Raji (cell line): ENCODE results near the gene MYO15B.
A peak's percentile ranks its signal among the peaks of the same experiment; 100 is the strongest.

Experiments used
- POLR2A ChIP-seq: IDR thresholded peaks from 2 replicates; pipeline ENCODE4 v1.6.1; 2011; ENCODE audit warnings: low read depth, low read length, control low read depth; ENCODE audit not compliant: insufficient read depth

The MYO15B gene

DNA sequence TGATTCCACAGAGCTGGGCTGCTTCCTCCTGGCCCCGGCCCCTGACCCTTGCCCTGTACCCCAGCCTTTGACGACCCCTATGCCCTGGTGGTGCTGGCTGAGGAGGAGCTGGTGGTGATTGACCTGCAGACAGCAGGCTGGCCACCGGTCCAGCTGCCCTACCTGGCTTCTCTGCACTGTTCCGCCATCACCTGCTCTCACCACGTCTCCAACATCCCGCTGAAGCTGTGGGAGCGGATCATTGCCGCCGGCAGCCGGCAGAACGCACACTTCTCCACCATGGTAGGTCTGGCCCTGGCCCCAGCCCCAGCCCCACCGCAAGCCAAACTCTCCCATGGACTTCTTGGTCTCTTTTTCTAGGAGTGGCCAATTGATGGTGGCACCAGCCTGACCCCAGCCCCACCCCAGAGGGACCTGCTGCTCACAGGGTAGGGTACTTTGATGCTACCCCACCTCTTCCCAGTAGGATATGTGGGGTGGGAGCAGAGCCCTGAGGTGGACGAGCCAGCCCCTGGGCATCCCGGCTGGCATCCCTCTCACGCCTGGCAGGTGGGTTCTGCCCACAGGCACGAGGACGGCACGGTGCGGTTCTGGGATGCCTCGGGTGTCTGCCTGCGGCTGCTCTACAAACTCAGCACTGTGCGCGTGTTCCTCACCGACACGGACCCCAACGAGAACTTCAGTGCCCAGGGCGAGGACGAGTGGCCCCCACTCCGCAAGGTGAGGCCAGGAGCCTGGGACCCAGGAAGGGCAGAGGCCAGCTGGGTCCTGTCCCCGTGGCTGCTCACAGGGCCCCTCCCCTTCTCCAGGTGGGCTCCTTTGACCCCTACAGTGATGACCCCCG is 19.0 kb upstream of the MYO15B start:
- no peak for TF ChIP-seq POLR2A

DNA sequence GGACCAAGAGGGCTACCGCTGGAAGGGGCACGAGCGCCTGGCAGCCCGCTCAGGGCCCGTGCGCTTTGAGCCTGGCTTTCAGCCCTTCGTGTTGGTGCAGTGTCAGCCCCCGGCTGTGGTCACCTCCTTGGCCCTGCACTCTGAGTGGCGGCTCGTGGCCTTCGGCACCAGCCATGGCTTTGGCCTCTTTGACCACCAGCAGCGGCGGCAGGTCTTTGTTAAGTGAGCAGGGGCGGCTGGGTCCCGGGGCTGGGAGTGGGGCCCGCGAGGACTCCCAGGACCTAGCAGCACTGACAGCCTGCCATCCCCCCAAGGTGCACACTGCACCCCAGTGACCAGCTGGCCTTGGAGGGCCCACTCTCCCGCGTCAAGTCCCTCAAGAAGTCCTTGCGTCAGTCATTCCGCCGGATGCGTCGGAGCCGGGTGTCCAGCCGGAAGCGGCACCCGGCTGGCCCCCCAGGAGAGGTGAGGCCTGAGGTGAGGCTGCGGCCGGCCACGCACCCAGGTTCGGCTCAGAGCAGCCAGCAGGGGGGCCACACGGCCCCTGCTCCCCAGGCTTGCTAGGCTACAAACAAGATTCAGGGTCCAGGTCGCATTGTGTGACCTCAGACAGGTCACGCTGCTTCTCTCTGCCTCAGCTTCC is 17.4 kb upstream of the MYO15B start:
- TF ChIP-seq POLR2A, result no peak

DNA sequence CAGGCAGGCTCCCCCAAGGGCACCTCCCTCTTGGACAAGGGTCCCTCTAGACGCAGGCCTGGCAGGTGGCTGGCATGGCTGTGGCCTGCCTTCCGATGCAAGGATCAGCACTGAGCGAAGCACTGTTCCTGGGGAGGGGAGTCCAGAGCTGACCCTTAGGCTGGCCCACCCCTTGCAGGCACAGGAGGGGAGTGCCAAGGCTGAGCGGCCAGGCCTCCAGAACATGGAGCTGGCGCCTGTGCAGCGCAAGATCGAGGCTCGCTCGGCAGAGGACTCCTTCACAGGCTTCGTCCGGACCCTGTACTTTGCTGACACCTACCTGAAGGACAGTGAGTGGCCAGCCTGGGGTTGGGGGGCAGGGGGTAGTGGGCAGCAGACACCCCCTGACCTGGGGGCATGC is 16.8 kb upstream of the MYO15B start:
- TF ChIP-seq POLR2A, result no peak

DNA sequence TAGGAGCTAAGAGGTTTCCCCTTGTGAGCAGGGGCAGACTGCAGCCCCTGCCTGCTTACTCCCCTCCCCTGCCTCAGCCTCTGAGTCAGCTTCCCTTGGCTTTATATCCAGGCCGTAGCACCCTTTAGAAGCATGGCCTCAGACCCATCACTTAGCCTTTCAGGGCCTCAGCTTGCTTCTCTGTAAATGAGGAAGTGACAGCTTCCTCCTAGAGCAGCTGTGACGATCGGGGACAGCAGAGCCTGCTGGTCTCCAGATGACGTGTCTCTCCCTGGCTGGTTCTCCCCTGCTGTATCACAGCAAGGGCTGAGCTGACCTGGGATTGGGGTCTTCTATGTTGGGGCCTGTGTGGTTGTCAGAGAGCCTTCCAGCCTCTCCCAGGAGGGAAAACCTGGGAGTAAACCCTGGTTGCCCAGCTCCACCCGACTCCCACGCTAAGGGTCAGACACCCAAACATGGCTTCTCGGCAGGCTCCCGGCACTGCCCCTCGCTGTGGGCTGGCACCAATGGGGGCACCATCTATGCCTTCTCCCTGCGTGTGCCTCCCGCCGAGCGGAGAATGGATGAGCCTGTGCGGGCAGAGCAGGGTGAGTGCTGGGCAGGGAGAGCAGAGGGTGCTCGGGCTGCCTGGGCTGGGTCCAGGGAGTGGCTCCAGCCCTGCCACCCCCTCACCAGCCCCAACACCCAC is 16.3 kb upstream of the MYO15B start:
- peak; percentile 52 for TF ChIP-seq POLR2A

- no peak for TF ChIP-seq POLR2A
Observed at GRCh38 chr17:75571885-75572215, 15.8 kb upstream of the MYO15B start.

GRCh38 chr17:75572713-75573539 is 14.7 kb upstream of the MYO15B start:
- no peak for TF ChIP-seq POLR2A

DNA sequence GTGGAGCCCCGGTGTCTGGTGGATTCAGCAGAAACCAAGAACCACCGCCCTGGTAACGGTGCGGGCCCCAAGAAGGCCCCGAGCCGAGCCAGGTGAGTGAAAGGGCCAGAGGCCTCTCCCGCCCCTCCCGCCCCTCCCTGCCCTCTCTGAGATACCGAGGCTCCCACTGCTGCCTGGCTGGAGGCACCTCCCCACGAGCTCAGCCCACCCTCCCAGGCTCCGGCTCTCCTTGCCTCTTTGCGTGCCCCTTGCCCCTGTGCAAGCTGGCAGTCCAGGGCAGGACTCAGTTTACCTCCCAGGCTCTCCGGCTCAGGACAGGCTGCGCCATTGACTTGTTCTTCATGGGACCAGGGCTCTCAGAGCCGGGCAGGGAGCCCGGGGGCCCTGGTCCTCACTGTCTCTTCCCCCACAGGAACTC is 14.1 kb upstream of the MYO15B start:
- TF ChIP-seq POLR2A, result no peak

- no peak for TF ChIP-seq POLR2A
Observed at GRCh38 chr17:75573994-75574393, 13.6 kb upstream of the MYO15B start.

DNA sequence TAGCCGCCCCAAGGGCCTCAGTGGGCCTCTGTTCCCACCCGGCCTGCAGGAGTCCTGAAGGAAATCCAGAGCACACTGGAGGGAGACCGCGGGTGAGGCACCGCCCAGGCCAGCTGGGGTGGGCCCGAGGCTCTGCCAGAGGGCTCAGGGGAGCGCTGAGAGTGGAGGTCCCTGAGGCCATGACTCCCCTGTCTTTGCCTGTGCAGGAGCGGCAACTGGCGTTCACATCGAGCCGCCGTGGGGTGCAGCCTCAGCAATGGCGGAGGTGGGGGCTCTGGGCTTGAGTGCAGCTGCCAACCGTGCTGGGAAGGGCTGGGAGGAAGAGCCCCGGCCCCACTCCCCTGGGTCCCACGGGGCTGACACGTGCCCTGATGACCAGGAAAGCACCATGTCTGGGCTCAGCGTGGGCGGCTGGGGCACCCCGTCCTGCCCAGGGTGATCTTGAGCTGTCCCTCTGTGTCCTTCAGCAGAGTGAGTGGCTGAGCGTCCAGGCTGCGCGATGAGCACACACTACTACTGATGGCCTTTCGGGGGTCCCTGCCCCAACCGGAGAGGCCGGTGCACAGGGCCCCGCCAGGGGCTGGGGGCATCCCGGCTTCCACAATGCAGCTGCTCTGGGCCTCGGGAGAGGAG is 13.1 kb upstream of the MYO15B start:
- TF ChIP-seq POLR2A, result no peak

DNA sequence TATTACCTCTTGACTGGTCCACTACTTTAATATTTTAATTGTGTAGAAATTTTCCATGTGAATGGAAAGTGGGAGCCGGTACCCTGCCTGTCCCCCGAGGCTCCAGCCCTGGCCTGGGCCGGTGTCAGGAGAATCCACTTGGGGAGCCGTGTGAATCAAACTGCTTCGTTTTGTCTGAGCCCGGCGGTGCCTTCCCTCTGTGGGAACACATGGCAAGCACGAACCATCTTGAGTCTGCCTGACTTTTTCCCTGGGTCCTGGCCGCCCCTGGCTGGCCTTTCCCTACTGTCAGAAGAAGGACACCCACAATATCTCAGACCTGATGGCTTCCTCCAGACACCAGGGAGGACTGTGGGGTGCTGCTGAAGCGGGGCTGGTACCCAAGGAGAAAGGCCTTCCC is 12.4 kb upstream of the MYO15B start:
- TF ChIP-seq POLR2A, result no peak

- TF ChIP-seq POLR2A, result no peak
Observed at GRCh38 chr17:75575728-75576127, 11.9 kb upstream of the MYO15B start.

DNA sequence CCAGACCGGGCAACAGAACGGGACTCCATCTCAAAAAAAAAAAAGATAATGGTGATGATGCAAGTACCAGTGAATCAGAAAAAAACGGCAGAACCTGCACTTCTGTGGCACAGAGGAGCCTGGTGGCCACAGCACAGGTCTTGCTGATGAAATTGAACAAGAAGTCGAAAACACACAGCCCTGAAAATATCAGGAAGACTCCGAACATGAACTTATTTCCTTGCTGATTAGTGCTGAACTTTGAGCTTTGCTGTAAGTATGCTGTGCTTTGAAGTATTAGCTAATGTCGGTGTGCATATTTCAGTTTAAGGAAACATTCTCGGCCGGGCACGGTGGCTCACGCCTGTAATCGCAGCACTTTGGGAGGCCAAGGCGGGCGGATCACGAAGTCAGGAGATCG is 10.9 kb upstream of the MYO15B start:
- TF ChIP-seq POLR2A, result no peak

- no peak for TF ChIP-seq POLR2A
Observed at GRCh38 chr17:75584849-75585175, 2.8 kb upstream of the MYO15B start.

- TF ChIP-seq POLR2A, result no peak
Observed at GRCh38 chr17:75588596-75589011, 1.0 kb downstream of the MYO15B start.
